B cell (primary cell): ENCODE data around the gene SNX11. TPM values are rescaled to one million over a fixed set of nuclear protein-coding genes. Genes with fewer than 3 reads are reported as not detected.

ENCODE experiments used
- ATAC-seq: fragments of 200-7000 bp; cut with Tn5 transposase; one replicate; pipeline ENCODE4 v1.10.0; 2021; ENCODE audit warnings: low read depth, mild to moderate bottlenecking, moderate number of reproducible peaks, moderate library complexity
- CTCF ChIA-PET: fragments of 350-600 bp; sonication (Branson Sonifier 250); formaldehyde crosslinking; loops from one replicate; lab custom pipeline; 2021; ENCODE audit warnings: antibody characterized with exemption, inconsistent platforms; lab: Charles Lee
- POLR2A ChIA-PET: fragments of 350-600 bp; sonication (Branson Sonifier 250); formaldehyde crosslinking; loops from one replicate; lab custom pipeline; 2021; ENCODE audit warnings: antibody characterized with exemption; lab: Charles Lee
- DNase-seq: peaks from one replicate; pipeline ENCODE4 v3.0.0; 2013
- H2AFZ ChIP-seq: 2 replicates; pipeline ENCODE4 v1.6.1; 2012; ENCODE audit warnings: mild to moderate bottlenecking, low read depth, low read length; ENCODE audit not compliant: insufficient read depth, poor library complexity, severe bottlenecking
- H3K27ac ChIP-seq, 2 donors: 1 replicate in 1 of 2; 2 replicates in 1 of 2; pipeline ENCODE4 v1.5.1; 2012 to 2013; ENCODE audit warnings: low read length in 2 of 2, mild to moderate bottlenecking in 2 of 2, moderate library complexity in 1 of 2
- H3K27me3 ChIP-seq, 4 experiments: fragments of 200-600 bp in 1 of 4; sonication (generic) in 1 of 4; replicated peaks in 1 of 4; 1 replicate in 2 of 4; 2 replicates in 2 of 4; pipeline versions ENCODE4 v1.6.1 to v1.7.0; 2013 to 2016; ENCODE audit warnings: low read length in 3 of 4, mild to moderate bottlenecking in 2 of 4, mixed read lengths in 1 of 4, moderate library complexity in 1 of 4; ENCODE audit not compliant: insufficient read depth in 4 of 4, control insufficient read depth in 3 of 4; ENCODE audit errors: control extremely low read depth in 1 of 4
- H3K36me3 ChIP-seq, 2 experiments: replicated peaks in 1 of 2; 1 replicate in 1 of 2; 2 replicates in 1 of 2; pipeline versions ENCODE4 v1.6.1 to v1.7.1; 2013; ENCODE audit warnings: low read length in 1 of 2; ENCODE audit not compliant: insufficient read depth in 2 of 2, control insufficient read depth in 1 of 2; ENCODE audit errors: control extremely low read depth in 1 of 2, extremely low read depth in 1 of 2
- H3K4me1 ChIP-seq, 2 donors: fragments of 200-600 bp in 1 of 2; sonication (generic) in 1 of 2; 1 replicate in 1 of 2; 2 replicates in 1 of 2; pipeline versions ENCODE4 v1.5.1 to v1.6.1; 2013 to 2017; ENCODE audit warnings: low read length in 2 of 2; ENCODE audit not compliant: control insufficient read depth in 2 of 2, insufficient read depth in 2 of 2
- H3K4me2 ChIP-seq: replicated peaks from 2 replicates; pipeline ENCODE3; 2012; ENCODE audit warnings: mild to moderate bottlenecking, low read depth, low read length; ENCODE audit not compliant: poor library complexity, severe bottlenecking
- H3K4me3 ChIP-seq, 5 experiments: fragments of 200-600 bp in 1 of 5; sonication (generic) in 1 of 5; 1 replicate in 3 of 5; 2 replicates in 2 of 5; pipeline versions ENCODE4 v1.5.1 to v1.7.0; 2011 to 2016; ENCODE audit warnings: low read length in 4 of 5, mild to moderate bottlenecking in 4 of 5, low read depth in 2 of 5, control low read depth in 1 of 5, moderate library complexity in 1 of 5; ENCODE audit not compliant: insufficient read depth in 1 of 5; ENCODE audit errors: control extremely low read depth in 1 of 5, extremely low read depth in 1 of 5
- H3K79me2 ChIP-seq: fragments of 200-600 bp; sonication (generic); one replicate; pipeline ENCODE4 v1.6.0; 2016; ENCODE audit warnings: low read length; ENCODE audit not compliant: control insufficient read depth, insufficient read depth
- H3K9ac ChIP-seq: fragments of 200-600 bp; sonication (generic); 2 replicates; pipeline ENCODE4 v1.6.1; 2017; ENCODE audit warnings: mild to moderate bottlenecking, low read length, moderate library complexity
- H3K9me3 ChIP-seq, 3 donors: one replicate each; pipeline versions ENCODE4 v1.6.1 to v1.7.1; 2013; ENCODE audit warnings: low read length in 2 of 3; ENCODE audit not compliant: control insufficient read depth in 2 of 3, insufficient read depth in 1 of 3; ENCODE audit errors: control extremely low read depth in 1 of 3
- H4K20me1 ChIP-seq: 2 replicates; pipeline ENCODE4 v1.6.0; 2012; ENCODE audit warnings: mild to moderate bottlenecking, low read length; ENCODE audit not compliant: insufficient read depth, control insufficient read depth, poor library complexity, severe bottlenecking
- H3K27ac Mint-ChIP-seq: one replicate; pipeline ENCODE4 v1.8.0; 2021; ENCODE audit warnings: mixed read lengths
- H3K27me3 Mint-ChIP-seq: one replicate; pipeline ENCODE4 v1.8.0; 2021; ENCODE audit warnings: mixed read lengths
- H3K4me1 Mint-ChIP-seq: one replicate; pipeline ENCODE4 v1.8.0; 2021; ENCODE audit warnings: mixed read lengths
- H3K4me3 Mint-ChIP-seq: one replicate; pipeline ENCODE4 v1.8.0; 2021; ENCODE audit warnings: mixed read lengths
- H3K9me3 Mint-ChIP-seq: one replicate; pipeline ENCODE4 v1.8.0; 2022; ENCODE audit warnings: mixed read lengths; ENCODE audit not compliant: insufficient read depth
- EZH2 ChIP-seq: IDR thresholded peaks from 2 replicates; pipeline ENCODE4 v1.6.1; 2012; ENCODE audit warnings: borderline replicate concordance, low read depth, mild to moderate bottlenecking, moderate library complexity, low read length; ENCODE audit not compliant: insufficient read depth, poor library complexity, severe bottlenecking
- WGBS: methylation state at CpG from one replicate; pipeline ENCODE4 v1.1.5; 2013; ENCODE audit warnings: missing lambda C conversion rate; ENCODE audit not compliant: insufficient coverage; 5-methylcytosine and 5-hydroxymethylcytosine counted together
- intact Hi-C: fragments of 100-400 bp; cut with micrococcal nuclease; formaldehyde crosslinking; loops from one replicate; pipeline ENCODE4 v1.10.0; 2022
- polyA plus RNA-seq: library from polyadenylated mRNA; depleted of rRNA; stranded (reverse); fragments of >200 nt; gene quantifications from 2 replicates; pipeline ENCODE4 v1.2.3, GENCODE V29; 2012
- total RNA-seq, 2 donors: library from RNA; stranded (reverse); fragments of 120-200 nt in 1 of 2; gene quantifications; 1 replicate in 1 of 2; 2 replicates in 1 of 2; pipeline versions ENCODE4 v1.2.3 to v1.2.4, GENCODE V29; 2013 to 2022
- TF ChIP-seq, protein P1 (sequence below): fragments of 200-600 bp; IDR thresholded peaks from one replicate; pipeline ENCODE4 v1.8.0; 2022; ENCODE audit warnings: antibody characterized with exemption, mild to moderate bottlenecking

The SNX11 gene
- total and polyA plus RNA-seq, 2 donors (not counting 1 experiment from before 2014, with no cell fraction given), result 25.6 to 42.0 TPM

- ChIA-PET CTCF (interaction anchor here (0.6 to 0.9 kb wide), 2 partner anchors 15 to 474 kb away, joined by 3 read pairs; no protein-coding TSS in a partner anchor), POLR2A (no interaction called here)
- TF ChIP-seq, protein P1, sequence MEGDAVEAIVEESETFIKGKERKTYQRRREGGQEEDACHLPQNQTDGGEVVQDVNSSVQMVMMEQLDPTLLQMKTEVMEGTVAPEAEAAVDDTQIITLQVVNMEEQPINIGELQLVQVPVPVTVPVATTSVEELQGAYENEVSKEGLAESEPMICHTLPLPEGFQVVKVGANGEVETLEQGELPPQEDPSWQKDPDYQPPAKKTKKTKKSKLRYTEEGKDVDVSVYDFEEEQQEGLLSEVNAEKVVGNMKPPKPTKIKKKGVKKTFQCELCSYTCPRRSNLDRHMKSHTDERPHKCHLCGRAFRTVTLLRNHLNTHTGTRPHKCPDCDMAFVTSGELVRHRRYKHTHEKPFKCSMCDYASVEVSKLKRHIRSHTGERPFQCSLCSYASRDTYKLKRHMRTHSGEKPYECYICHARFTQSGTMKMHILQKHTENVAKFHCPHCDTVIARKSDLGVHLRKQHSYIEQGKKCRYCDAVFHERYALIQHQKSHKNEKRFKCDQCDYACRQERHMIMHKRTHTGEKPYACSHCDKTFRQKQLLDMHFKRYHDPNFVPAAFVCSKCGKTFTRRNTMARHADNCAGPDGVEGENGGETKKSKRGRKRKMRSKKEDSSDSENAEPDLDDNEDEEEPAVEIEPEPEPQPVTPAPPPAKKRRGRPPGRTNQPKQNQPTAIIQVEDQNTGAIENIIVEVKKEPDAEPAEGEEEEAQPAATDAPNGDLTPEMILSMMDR, result no peak
- TF ChIP-seq EZH2, result no peak
- no peak for DNase-seq
- Mint-ChIP-seq H3K27ac (no peak overlapping the region), H3K4me1 (peaks cover 4% of the 10 kb centered on the region), H3K4me3 (no peak overlapping the region), H3K9me3 (no peaks in the 10 kb centered on the region), H3K27me3 (no peaks in the 10 kb centered on the region)
- WGBS, result 28% methylated on average over 2 of the region's 5 CpGs
- no peaks in the 10 kb centered on the region for H3K9me3 ChIP-seq
- no peak overlapping the region for H3K9ac ChIP-seq
- H3K27me3 ChIP-seq, result no peaks in the 10 kb centered on the region
- no peak overlapping the region for H3K27ac ChIP-seq
- H3K4me1 ChIP-seq, result no peaks in the 10 kb centered on the region
- peaks cover 0 to 16% of the 10 kb centered on the region in 2 experiments for H3K36me3 ChIP-seq
- no peaks in the 10 kb centered on the region for H4K20me1 ChIP-seq
- H3K79me2 ChIP-seq, result no peaks in the 10 kb centered on the region
- no peak for ATAC-seq
- no peak overlapping the region for H2AFZ ChIP-seq
- intact Hi-C loops, result no loop called here
- H3K4me2 ChIP-seq, result no peak overlapping the region
- no peak overlapping the region for H3K4me3 ChIP-seq
These were observed 55.5 kb downstream of the SNX11 start for GRCh38 chr17:48162946-48163506.

DNA sequence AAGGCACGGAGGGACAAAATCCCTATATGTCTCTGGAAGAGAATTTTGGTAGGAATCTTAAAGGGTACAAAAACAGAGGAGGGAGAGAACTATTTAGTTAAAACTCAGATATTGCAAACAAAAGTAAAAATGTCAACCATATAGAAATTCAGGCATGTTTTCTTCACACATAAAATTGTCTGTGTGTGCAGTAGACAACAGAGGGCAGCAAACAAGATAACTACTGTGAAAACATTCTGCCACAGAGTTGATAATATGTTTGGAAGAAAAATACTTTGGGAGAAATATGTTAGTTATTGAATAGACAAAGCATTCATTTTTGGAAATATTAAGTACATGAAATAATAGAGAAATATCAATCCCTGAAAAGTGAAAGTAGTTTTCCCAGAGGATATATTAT, 56.2 kb downstream of the SNX11 start:
- H3K27me3 Mint-ChIP-seq, result no peaks in the 10 kb centered on the region
- no peaks in the 10 kb centered on the region for H4K20me1 ChIP-seq
- peaks cover 4% of the 10 kb centered on the region for H3K4me1 Mint-ChIP-seq
- H3K9me3 ChIP-seq, result no peaks in the 10 kb centered on the region
- H3K27ac ChIP-seq, result no peak overlapping the region
- no peaks in the 10 kb centered on the region for H3K9me3 Mint-ChIP-seq
- no peak overlapping the region for H2AFZ ChIP-seq
- ChIA-PET POLR2A (no interaction called here), CTCF (interaction anchor here (0.6 to 0.9 kb wide), 2 partner anchors 16 to 473 kb away, joined by 3 read pairs; no protein-coding TSS in a partner anchor)
- no peak overlapping the region for H3K27ac Mint-ChIP-seq
- ATAC-seq (no peak), DNase-seq (no peak)
- no peak overlapping the region for H3K4me2 ChIP-seq
- no peak overlapping the region for H3K4me3 ChIP-seq
- no peaks in the 10 kb centered on the region for H3K4me1 ChIP-seq
- whole genome bisulfite sequencing, result no CpG with 5 or more reads among the region's 1 CpG
- peaks cover 0 to 16% of the 10 kb centered on the region in 2 experiments for H3K36me3 ChIP-seq
- intact Hi-C loops, result no loop called here
- no peak overlapping the region for H3K9ac ChIP-seq
- no peaks in the 10 kb centered on the region for H3K79me2 ChIP-seq
- no peaks in the 10 kb centered on the region for H3K27me3 ChIP-seq
- TF ChIP-seq, protein P1, result no peak
- TF ChIP-seq EZH2, result no peak
- H3K4me3 Mint-ChIP-seq, result no peak overlapping the region
